WTC11 (cell line): ENCODE measurements around the gene MESP2. TPM values are rescaled to one million over a fixed set of nuclear protein-coding genes. Genes with fewer than 3 reads are reported as not detected.

Experiments used
- ATAC-seq: fragments of 200-7000 bp; cut with Tn5 transposase; 2 replicates; pipeline ENCODE4 v1.10.0; 2021; ENCODE audit warnings: mild to moderate bottlenecking, moderate library complexity
- CTCF ChIA-PET: fragments of 300-600 bp; sonication (Branson Sonifier 250); formaldehyde crosslinking; loops from one replicate; lab custom pipeline; 2021; ENCODE audit warnings: antibody characterized with exemption; lab: Charles Lee
- POLR2A ChIA-PET: fragments of 350-600 bp; sonication (Branson Sonifier 250); formaldehyde crosslinking; loops from one replicate; lab custom pipeline; 2021; ENCODE audit warnings: antibody characterized with exemption; lab: Charles Lee
- DNase-seq: peaks from one replicate; pipeline ENCODE4 v3.0.0; 2021; ENCODE audit warnings: low spot score
- H3K27ac Mint-ChIP-seq: 2 replicates; pipeline ENCODE4 v1.8.0; 2021; ENCODE audit warnings: mixed read lengths
- H3K27me3 Mint-ChIP-seq: 2 replicates; pipeline ENCODE4 v1.8.0; 2021; ENCODE audit warnings: low read depth, mild to moderate bottlenecking, moderate library complexity, mixed read lengths
- H3K36me3 Mint-ChIP-seq: 2 replicates; pipeline ENCODE4 v1.8.0; 2021; ENCODE audit warnings: mixed read lengths
- H3K4me1 Mint-ChIP-seq: 2 replicates; pipeline ENCODE4 v1.8.0; 2022; ENCODE audit warnings: mixed read lengths
- H3K4me3 Mint-ChIP-seq: 2 replicates; pipeline ENCODE4 v1.8.0; 2021; ENCODE audit warnings: mild to moderate bottlenecking, moderate library complexity, mixed read lengths
- H3K9me3 Mint-ChIP-seq: 2 replicates; pipeline ENCODE4 v1.8.0; 2021; ENCODE audit warnings: mixed read lengths
- FOXK1 ChIP-seq: sonication (generic); formaldehyde crosslinking; IDR thresholded peaks from 2 replicates; pipeline ENCODE4 v1.8.0; 2022; ENCODE audit warnings: mild to moderate bottlenecking, moderate library complexity, missing genetic modification reagents
- HMGA2 ChIP-seq: fragments of 250-450 bp; sonication (Bioruptor Pico); IDR thresholded peaks from 2 replicates; pipeline ENCODE4 v1.4.0; 2021; ENCODE audit warnings: mild to moderate bottlenecking, moderate library complexity
- NFE2L1 ChIP-seq: sonication (generic); formaldehyde crosslinking; IDR thresholded peaks from 2 replicates; pipeline ENCODE4 v1.8.1; 2023; ENCODE audit warnings: missing genetic modification reagents
- TCF7 ChIP-seq: sonication (generic); formaldehyde crosslinking; IDR thresholded peaks from 2 replicates; pipeline ENCODE4 v1.8.0; 2022; ENCODE audit warnings: mild to moderate bottlenecking, low read depth, missing genetic modification reagents, moderate library complexity
- total RNA-seq: library from RNA; stranded (reverse); gene quantifications from 3 replicates; pipeline ENCODE4 v1.2.3, GENCODE V29; 2021
- TF ChIP-seq, protein P1 (sequence below): fragments of 250-450 bp; sonication (Bioruptor Pico); IDR thresholded peaks from 2 replicates; pipeline ENCODE4 v1.9.0; 2021; ENCODE audit warnings: mild to moderate bottlenecking
- TF ChIP-seq, protein P2 (sequence below): sonication (generic); formaldehyde crosslinking; IDR thresholded peaks from 2 replicates; pipeline ENCODE4 v1.8.0; 2022; ENCODE audit warnings: missing genetic modification reagents
- TF ChIP-seq, protein P3 (sequence below): fragments of 200-600 bp; IDR thresholded peaks from 2 replicates; pipeline ENCODE4 v1.8.0; 2022; ENCODE audit warnings: antibody characterized with exemption
- TF ChIP-seq, protein P4 (sequence below): sonication (generic); formaldehyde crosslinking; IDR thresholded peaks from 2 replicates; pipeline ENCODE4 v1.8.1; 2023; ENCODE audit warnings: mild to moderate bottlenecking, missing genetic modification reagents
- TF ChIP-seq, protein P5 (sequence below): sonication (generic); formaldehyde crosslinking; IDR thresholded peaks from 2 replicates; pipeline ENCODE4 v1.8.1; 2022; ENCODE audit warnings: mild to moderate bottlenecking, missing genetic modification reagents, moderate library complexity, borderline replicate concordance
- TF ChIP-seq, protein P6 (sequence below): sonication (generic); formaldehyde crosslinking; IDR thresholded peaks from 2 replicates; pipeline ENCODE4 v1.8.1; 2023; ENCODE audit warnings: mild to moderate bottlenecking, missing genetic modification reagents

The MESP2 gene
- total RNA-seq, 1 experiment from 2014 or later, result 0.68 TPM

DNA sequence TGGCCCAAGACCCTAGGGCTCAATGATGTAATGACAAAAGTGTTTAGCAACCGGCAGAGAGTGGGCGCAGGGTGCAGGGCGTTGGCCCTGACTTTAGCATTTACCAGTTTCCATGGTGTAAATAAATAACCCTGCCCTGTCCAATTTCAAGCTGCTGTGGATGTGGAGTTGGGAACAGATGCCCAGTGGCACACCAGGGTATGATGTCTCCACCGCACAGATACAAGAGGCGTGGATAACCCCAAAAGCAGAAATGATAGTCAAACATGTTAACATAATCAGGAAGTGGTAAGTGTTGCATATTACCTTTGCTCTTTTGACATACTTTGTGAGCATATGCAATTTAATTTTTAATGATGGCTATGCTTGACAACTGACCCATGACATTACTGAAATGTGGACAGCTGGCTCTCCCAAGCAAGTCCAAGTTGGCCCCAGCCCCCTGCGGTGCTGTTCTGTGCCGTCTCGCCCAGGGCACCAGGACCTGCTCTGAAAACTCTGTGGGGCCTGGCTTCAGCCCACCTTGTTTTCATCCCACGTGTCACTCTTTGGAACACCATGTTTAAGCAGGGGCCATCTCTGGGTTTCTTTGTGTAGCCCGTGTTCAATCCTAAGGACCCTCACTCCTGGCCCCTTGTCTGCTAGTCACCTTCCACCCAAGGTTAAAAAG is 49.3 kb downstream of the MESP2 start:
- DNase-seq (no peak), ATAC-seq (no peak)
- Mint-ChIP-seq H3K4me3 (no peak overlapping the region), H3K27me3 (no peaks in the 10 kb centered on the region), H3K4me1 (peaks cover 14% of the 10 kb centered on the region), H3K27ac (no peak overlapping the region), H3K36me3 (no peaks in the 10 kb centered on the region), H3K9me3 (no peaks in the 10 kb centered on the region)
- TF ChIP-seq, protein P1, sequence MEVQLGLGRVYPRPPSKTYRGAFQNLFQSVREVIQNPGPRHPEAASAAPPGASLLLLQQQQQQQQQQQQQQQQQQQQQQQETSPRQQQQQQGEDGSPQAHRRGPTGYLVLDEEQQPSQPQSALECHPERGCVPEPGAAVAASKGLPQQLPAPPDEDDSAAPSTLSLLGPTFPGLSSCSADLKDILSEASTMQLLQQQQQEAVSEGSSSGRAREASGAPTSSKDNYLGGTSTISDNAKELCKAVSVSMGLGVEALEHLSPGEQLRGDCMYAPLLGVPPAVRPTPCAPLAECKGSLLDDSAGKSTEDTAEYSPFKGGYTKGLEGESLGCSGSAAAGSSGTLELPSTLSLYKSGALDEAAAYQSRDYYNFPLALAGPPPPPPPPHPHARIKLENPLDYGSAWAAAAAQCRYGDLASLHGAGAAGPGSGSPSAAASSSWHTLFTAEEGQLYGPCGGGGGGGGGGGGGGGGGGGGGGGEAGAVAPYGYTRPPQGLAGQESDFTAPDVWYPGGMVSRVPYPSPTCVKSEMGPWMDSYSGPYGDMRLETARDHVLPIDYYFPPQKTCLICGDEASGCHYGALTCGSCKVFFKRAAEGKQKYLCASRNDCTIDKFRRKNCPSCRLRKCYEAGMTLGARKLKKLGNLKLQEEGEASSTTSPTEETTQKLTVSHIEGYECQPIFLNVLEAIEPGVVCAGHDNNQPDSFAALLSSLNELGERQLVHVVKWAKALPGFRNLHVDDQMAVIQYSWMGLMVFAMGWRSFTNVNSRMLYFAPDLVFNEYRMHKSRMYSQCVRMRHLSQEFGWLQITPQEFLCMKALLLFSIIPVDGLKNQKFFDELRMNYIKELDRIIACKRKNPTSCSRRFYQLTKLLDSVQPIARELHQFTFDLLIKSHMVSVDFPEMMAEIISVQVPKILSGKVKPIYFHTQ (CRISPR knock-in tag), result no peak
- TF ChIP-seq HMGA2 (no peak), NFE2L1 (no peak), FOXK1 (no peak), TCF7 (CRISPR knock-in tag) (no peak)
- TF ChIP-seq, protein P2, sequence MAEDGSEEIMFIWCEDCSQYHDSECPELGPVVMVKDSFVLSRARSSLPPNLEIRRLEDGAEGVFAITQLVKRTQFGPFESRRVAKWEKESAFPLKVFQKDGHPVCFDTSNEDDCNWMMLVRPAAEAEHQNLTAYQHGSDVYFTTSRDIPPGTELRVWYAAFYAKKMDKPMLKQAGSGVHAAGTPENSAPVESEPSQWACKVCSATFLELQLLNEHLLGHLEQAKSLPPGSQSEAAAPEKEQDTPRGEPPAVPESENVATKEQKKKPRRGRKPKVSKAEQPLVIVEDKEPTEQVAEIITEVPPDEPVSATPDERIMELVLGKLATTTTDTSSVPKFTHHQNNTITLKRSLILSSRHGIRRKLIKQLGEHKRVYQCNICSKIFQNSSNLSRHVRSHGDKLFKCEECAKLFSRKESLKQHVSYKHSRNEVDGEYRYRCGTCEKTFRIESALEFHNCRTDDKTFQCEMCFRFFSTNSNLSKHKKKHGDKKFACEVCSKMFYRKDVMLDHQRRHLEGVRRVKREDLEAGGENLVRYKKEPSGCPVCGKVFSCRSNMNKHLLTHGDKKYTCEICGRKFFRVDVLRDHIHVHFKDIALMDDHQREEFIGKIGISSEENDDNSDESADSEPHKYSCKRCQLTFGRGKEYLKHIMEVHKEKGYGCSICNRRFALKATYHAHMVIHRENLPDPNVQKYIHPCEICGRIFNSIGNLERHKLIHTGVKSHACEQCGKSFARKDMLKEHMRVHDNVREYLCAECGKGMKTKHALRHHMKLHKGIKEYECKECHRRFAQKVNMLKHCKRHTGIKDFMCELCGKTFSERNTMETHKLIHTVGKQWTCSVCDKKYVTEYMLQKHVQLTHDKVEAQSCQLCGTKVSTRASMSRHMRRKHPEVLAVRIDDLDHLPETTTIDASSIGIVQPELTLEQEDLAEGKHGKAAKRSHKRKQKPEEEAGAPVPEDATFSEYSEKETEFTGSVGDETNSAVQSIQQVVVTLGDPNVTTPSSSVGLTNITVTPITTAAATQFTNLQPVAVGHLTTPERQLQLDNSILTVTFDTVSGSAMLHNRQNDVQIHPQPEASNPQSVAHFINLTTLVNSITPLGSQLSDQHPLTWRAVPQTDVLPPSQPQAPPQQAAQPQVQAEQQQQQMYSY (CRISPR knock-in tag), result no peak
- TF ChIP-seq, protein P3, sequence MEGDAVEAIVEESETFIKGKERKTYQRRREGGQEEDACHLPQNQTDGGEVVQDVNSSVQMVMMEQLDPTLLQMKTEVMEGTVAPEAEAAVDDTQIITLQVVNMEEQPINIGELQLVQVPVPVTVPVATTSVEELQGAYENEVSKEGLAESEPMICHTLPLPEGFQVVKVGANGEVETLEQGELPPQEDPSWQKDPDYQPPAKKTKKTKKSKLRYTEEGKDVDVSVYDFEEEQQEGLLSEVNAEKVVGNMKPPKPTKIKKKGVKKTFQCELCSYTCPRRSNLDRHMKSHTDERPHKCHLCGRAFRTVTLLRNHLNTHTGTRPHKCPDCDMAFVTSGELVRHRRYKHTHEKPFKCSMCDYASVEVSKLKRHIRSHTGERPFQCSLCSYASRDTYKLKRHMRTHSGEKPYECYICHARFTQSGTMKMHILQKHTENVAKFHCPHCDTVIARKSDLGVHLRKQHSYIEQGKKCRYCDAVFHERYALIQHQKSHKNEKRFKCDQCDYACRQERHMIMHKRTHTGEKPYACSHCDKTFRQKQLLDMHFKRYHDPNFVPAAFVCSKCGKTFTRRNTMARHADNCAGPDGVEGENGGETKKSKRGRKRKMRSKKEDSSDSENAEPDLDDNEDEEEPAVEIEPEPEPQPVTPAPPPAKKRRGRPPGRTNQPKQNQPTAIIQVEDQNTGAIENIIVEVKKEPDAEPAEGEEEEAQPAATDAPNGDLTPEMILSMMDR, result no peak
- TF ChIP-seq, protein P4, sequence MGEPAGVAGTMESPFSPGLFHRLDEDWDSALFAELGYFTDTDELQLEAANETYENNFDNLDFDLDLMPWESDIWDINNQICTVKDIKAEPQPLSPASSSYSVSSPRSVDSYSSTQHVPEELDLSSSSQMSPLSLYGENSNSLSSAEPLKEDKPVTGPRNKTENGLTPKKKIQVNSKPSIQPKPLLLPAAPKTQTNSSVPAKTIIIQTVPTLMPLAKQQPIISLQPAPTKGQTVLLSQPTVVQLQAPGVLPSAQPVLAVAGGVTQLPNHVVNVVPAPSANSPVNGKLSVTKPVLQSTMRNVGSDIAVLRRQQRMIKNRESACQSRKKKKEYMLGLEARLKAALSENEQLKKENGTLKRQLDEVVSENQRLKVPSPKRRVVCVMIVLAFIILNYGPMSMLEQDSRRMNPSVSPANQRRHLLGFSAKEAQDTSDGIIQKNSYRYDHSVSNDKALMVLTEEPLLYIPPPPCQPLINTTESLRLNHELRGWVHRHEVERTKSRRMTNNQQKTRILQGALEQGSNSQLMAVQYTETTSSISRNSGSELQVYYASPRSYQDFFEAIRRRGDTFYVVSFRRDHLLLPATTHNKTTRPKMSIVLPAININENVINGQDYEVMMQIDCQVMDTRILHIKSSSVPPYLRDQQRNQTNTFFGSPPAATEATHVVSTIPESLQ, result no peak
- TF ChIP-seq, protein P5, sequence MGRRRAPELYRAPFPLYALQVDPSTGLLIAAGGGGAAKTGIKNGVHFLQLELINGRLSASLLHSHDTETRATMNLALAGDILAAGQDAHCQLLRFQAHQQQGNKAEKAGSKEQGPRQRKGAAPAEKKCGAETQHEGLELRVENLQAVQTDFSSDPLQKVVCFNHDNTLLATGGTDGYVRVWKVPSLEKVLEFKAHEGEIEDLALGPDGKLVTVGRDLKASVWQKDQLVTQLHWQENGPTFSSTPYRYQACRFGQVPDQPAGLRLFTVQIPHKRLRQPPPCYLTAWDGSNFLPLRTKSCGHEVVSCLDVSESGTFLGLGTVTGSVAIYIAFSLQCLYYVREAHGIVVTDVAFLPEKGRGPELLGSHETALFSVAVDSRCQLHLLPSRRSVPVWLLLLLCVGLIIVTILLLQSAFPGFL, result no peak
- TF ChIP-seq, protein P6, sequence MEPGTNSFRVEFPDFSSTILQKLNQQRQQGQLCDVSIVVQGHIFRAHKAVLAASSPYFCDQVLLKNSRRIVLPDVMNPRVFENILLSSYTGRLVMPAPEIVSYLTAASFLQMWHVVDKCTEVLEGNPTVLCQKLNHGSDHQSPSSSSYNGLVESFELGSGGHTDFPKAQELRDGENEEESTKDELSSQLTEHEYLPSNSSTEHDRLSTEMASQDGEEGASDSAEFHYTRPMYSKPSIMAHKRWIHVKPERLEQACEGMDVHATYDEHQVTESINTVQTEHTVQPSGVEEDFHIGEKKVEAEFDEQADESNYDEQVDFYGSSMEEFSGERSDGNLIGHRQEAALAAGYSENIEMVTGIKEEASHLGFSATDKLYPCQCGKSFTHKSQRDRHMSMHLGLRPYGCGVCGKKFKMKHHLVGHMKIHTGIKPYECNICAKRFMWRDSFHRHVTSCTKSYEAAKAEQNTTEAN (CRISPR knock-in tag), result no peak
- POLR2A ChIA-PET, result no interaction called here
- CTCF ChIA-PET, result no interaction called here
